Mammary epithelial cell (primary cell): ENCODE results near the gene DHX38.

ENCODE experiments used
- EZH2 ChIP-seq: IDR thresholded peaks from 2 replicates; pipeline ENCODE4 v1.6.1; 2012; ENCODE audit warnings: low read length, inconsistent platforms, borderline replicate concordance
- TF ChIP-seq, protein P1 (sequence below), 2 donors: IDR thresholded peaks in 1 of 2; conservative IDR thresholded peaks in 1 of 2; 2 replicates each; pipeline ENCODE4 v1.5.1; 2011 to 2012; ENCODE audit warnings: inconsistent platforms in 2 of 2, low read length in 2 of 2, mild to moderate bottlenecking in 2 of 2, control low read depth in 1 of 2, low read depth in 1 of 2; ENCODE audit not compliant: insufficient read depth in 1 of 2; ENCODE audit errors: extremely low read depth in 1 of 2

DNA sequence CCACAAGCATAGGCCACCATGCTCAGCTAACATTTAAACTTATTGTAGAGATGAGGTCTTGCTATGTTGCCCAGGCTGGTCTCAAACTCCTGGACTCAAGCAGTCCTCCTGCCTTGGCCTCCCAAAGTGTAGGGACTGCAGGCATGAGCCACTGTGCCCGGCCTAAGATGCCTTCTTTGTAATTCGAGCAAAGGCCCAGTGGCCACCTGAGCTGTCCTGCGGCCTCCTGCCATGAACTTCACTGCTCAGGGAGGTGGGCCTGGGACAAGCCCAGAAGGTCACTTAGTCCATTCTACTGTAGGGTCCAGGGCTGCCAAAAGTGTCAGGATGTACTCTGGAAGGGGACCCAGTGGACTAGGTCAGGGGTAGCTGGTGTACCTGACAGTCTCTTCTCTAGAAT lies 30.5 kb downstream of the DHX38 start:
- TF ChIP-seq, protein P1, sequence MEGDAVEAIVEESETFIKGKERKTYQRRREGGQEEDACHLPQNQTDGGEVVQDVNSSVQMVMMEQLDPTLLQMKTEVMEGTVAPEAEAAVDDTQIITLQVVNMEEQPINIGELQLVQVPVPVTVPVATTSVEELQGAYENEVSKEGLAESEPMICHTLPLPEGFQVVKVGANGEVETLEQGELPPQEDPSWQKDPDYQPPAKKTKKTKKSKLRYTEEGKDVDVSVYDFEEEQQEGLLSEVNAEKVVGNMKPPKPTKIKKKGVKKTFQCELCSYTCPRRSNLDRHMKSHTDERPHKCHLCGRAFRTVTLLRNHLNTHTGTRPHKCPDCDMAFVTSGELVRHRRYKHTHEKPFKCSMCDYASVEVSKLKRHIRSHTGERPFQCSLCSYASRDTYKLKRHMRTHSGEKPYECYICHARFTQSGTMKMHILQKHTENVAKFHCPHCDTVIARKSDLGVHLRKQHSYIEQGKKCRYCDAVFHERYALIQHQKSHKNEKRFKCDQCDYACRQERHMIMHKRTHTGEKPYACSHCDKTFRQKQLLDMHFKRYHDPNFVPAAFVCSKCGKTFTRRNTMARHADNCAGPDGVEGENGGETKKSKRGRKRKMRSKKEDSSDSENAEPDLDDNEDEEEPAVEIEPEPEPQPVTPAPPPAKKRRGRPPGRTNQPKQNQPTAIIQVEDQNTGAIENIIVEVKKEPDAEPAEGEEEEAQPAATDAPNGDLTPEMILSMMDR (conservative IDR thresholded peaks at IDR 0.05 in 1 of 2, IDR thresholded peaks at IDR 0.05 in 1 of 2; ENCODE audit: extremely low read depth in 1 of 2, insufficient read depth in 1 of 2, low read depth in 1 of 2, low read length in 2 of 2): no peak
- TF ChIP-seq EZH2: no peak
